K562 (cell line): Measurements from ENCODE around the gene CARM1. TPM values are rescaled to one million over a fixed set of nuclear protein-coding genes. Genes with fewer than 3 reads are reported as not detected.

Source experiments
- ATAC-seq: fragments of 200-7000 bp; cut with Tn5 transposase; 3 replicates; pipeline ENCODE4 v1.9.1; 2020; ENCODE audit warnings: moderate library complexity
- BruUV-seq: library from RNA; stranded (reverse); fragments of 400-500 nt; replicated peaks from 2 replicates; lab custom pipeline; 2021; lab: Mats Ljungman, UMichigan
- CTCF ChIA-PET: fragments of 300-600 bp; formaldehyde crosslinking; extraction: SDS; loops from one replicate; lab custom pipeline; 2021; ENCODE audit warnings: low intra/inter-chr PET ratio; lab: Yijun Ruan, JAX
- POLR2A ChIA-PET: fragments of 300-600, 350-650 bp; sonication (Branson Sonifier 250); formaldehyde crosslinking; extraction: SDS; loops from one replicate; lab custom pipeline; 2021; ENCODE audit warnings: antibody characterized with exemption, inconsistent platforms; lab: Yijun Ruan, JAX
- DNase-seq, 4 experiments: peaks; one replicate each; pipeline versions ENCODE4 v3.0.0 to v3.0.0-alpha.2; 2011 to 2018; ENCODE audit warnings: low spot score in 3 of 4, mixed read lengths in 3 of 4; ENCODE audit errors: extremely low read depth in 1 of 4
- FAIRE-seq: peaks from 2 replicates; lab custom pipeline; 2011; peaks lifted over from hg19 to GRCh38; lab: Jason Lieb, UNC
- H2AFZ ChIP-seq: 2 replicates; pipeline ENCODE4 v1.6.0; 2011; ENCODE audit warnings: low read depth, low read length, control low read depth, inconsistent platforms
- H3K27ac ChIP-seq: fragments of 200-600 bp; 3 replicates; pipeline ENCODE4 v1.8.0; 2011; ENCODE audit warnings: low read depth, mild to moderate bottlenecking, control low read depth, inconsistent platforms, low read length, moderate library complexity, mixed read lengths; ENCODE audit errors: extremely low read depth
- H3K27me3 ChIP-seq, 2 experiments: fragments of 300-600 bp in 1 of 2; 2 replicates in 1 of 2; 3 replicates in 1 of 2; pipeline versions ENCODE4 v1.6.0 to v1.8.0; 2011; ENCODE audit warnings: inconsistent platforms in 2 of 2, low read length in 2 of 2, mild to moderate bottlenecking in 1 of 2, mixed read lengths in 1 of 2, moderate library complexity in 1 of 2; ENCODE audit not compliant: control insufficient read depth in 2 of 2, insufficient read depth in 2 of 2
- H3K36me3 ChIP-seq: fragments of 300-600 bp; 3 replicates; pipeline ENCODE4 v1.8.0; 2011; ENCODE audit warnings: mild to moderate bottlenecking, low read length, inconsistent platforms; ENCODE audit not compliant: control insufficient read depth, insufficient read depth
- H3K4me1 ChIP-seq, 2 experiments: fragments of 200-600 bp in 1 of 2; replicated peaks in 1 of 2; 2 replicates in 1 of 2; 3 replicates in 1 of 2; pipeline versions ENCODE4 v1.5.1 to v1.8.0; 2011; ENCODE audit warnings: inconsistent platforms in 2 of 2, low read length in 2 of 2, mild to moderate bottlenecking in 1 of 2, mixed read lengths in 1 of 2, moderate library complexity in 1 of 2; ENCODE audit not compliant: control insufficient read depth in 2 of 2, insufficient read depth in 2 of 2
- H3K4me2 ChIP-seq: 2 replicates; pipeline ENCODE4 v1.6.1; 2011; ENCODE audit warnings: low read length, control low read depth, inconsistent platforms, mixed read lengths; ENCODE audit not compliant: insufficient read depth
- H3K4me3 ChIP-seq: fragments of 200-600 bp; sonication (generic), shearing (Covaris generic); 2 replicates; pipeline ENCODE4 v1.5.1; 2016; ENCODE audit warnings: control low read depth, inconsistent platforms
- H3K79me2 ChIP-seq: fragments of 200-600 bp; 3 replicates; pipeline ENCODE4 v1.8.0; 2011; ENCODE audit warnings: low read length, inconsistent platforms; ENCODE audit not compliant: control insufficient read depth, insufficient read depth
- H3K9ac ChIP-seq, 2 experiments: 2 replicates each; pipeline versions ENCODE4 v1.6.0 to v1.6.1; 2011; ENCODE audit warnings: low read depth in 2 of 2, low read length in 2 of 2, control low read depth in 1 of 2, inconsistent platforms in 1 of 2, mild to moderate bottlenecking in 1 of 2, mixed read lengths in 1 of 2; ENCODE audit not compliant: insufficient read depth in 1 of 2
- H3K9me1 ChIP-seq: one replicate; pipeline ENCODE4 v1.6.0; 2011; ENCODE audit warnings: inconsistent platforms, mild to moderate bottlenecking, low read length, moderate library complexity; ENCODE audit not compliant: control insufficient read depth, insufficient read depth
- H3K9me3 ChIP-seq: replicated peaks from 2 replicates; pipeline ENCODE4 v1.5.1; 2011; ENCODE audit warnings: low read depth, low read length, inconsistent platforms; ENCODE audit not compliant: control insufficient read depth, insufficient read depth
- H4K20me1 ChIP-seq: replicated peaks from 2 replicates; pipeline ENCODE4 v1.6.1; 2011; ENCODE audit warnings: low read length, inconsistent platforms, mixed read lengths; ENCODE audit not compliant: control insufficient read depth, insufficient read depth
- ATF3 ChIP-seq, 2 experiments: fragments of 450-650 bp in 1 of 2; sonication (generic) in 1 of 2; formaldehyde crosslinking in 1 of 2; IDR thresholded peaks in 1 of 2; conservative IDR thresholded peaks in 1 of 2; 2 replicates each; pipeline versions ENCODE4 v1.6.1 to v1.8.1; 2016 to 2023; ENCODE audit warnings: mild to moderate bottlenecking in 2 of 2, moderate library complexity in 2 of 2, inconsistent platforms in 1 of 2, missing genetic modification reagents in 1 of 2
- ESRRB ChIP-seq: fragments of 250-450 bp; sonication (Bioruptor Pico); IDR thresholded peaks from 2 replicates; pipeline ENCODE4 v1.5.0; 2020; ENCODE audit warnings: mild to moderate bottlenecking, moderate library complexity, borderline replicate concordance
- HDAC2 ChIP-seq: fragments of 450-650 bp; IDR thresholded peaks from 2 replicates; pipeline ENCODE4 v1.6.1; 2016; ENCODE audit warnings: mild to moderate bottlenecking
- HEY1 ChIP-seq: fragments of 250-450 bp; sonication (Bioruptor Pico); IDR thresholded peaks from 2 replicates; pipeline ENCODE4 v1.5.0; 2020; ENCODE audit warnings: mild to moderate bottlenecking, moderate library complexity, borderline replicate concordance
- POLR3G ChIP-seq: IDR thresholded peaks from 2 replicates; pipeline ENCODE4 v1.6.1; 2011; ENCODE audit not compliant: insufficient read length, insufficient replicate concordance; ENCODE audit errors: extremely low read depth
- TCFL5 ChIP-seq: fragments of 250-450 bp; sonication (Bioruptor Pico); conservative IDR thresholded peaks from 2 replicates; pipeline ENCODE4 v1.6.1; 2021; ENCODE audit warnings: mild to moderate bottlenecking, moderate library complexity, matching md5 sums
- TFE3 ChIP-seq: fragments of 450-650 bp; formaldehyde crosslinking; IDR thresholded peaks from 2 replicates; pipeline ENCODE4 v1.4.0; 2020; ENCODE audit warnings: mild to moderate bottlenecking, mixed read lengths
- TOE1 ChIP-seq, 2 experiments: fragments of 450-650 bp in 1 of 2; sonication (generic) in 1 of 2; formaldehyde crosslinking in 1 of 2; IDR thresholded peaks; 2 replicates each; pipeline versions ENCODE4 v1.7.1 to v1.8.0; 2016 to 2022; ENCODE audit warnings: borderline replicate concordance in 2 of 2, mild to moderate bottlenecking in 2 of 2, antibody characterized with exemption in 1 of 2, inconsistent platforms in 1 of 2, low read depth in 1 of 2, missing genetic modification reagents in 1 of 2, moderate library complexity in 1 of 2
- U2AF1 ChIP-seq: fragments of 200-400 bp; formaldehyde crosslinking; optimal IDR thresholded peaks from 2 replicates; pipeline ENCODE3; 2017; ENCODE audit warnings: mild to moderate bottlenecking, low read depth, low read length, moderate library complexity
- ZBTB7A ChIP-seq: IDR thresholded peaks from 2 replicates; pipeline ENCODE4 v1.6.1; 2011; ENCODE audit warnings: low read depth, mild to moderate bottlenecking, low read length, moderate library complexity, borderline replicate concordance; ENCODE audit not compliant: control insufficient read depth
- ZNF232 ChIP-seq: sonication (generic); formaldehyde crosslinking; IDR thresholded peaks from 2 replicates; pipeline ENCODE4 v1.8.0; 2022; ENCODE audit warnings: mild to moderate bottlenecking, missing genetic modification reagents
- WGBS: fragments of 100-300 bp; shearing (Covaris generic); methylation state at CpG from one replicate; pipeline ENCODE4 v1.1.6; 2016; ENCODE audit warnings: low coverage, mixed read lengths; ENCODE audit not compliant: insufficient coverage; ENCODE audit errors: missing lambda C conversion rate; 5-methylcytosine and 5-hydroxymethylcytosine counted together
- in situ Hi-C: fragments of 300-500 bp; cut with MboI; formaldehyde crosslinking; loops from 4 replicates; pipeline ENCODE4 v1.15.0; 2018; ENCODE audit warnings: inconsistent platforms, mixed read lengths
- intact Hi-C: fragments of 100-400 bp; cut with micrococcal nuclease; formaldehyde crosslinking; loops from 2 replicates; pipeline ENCODE4 v1.14.2; 2022
- polyA plus RNA-seq, 8 experiments: library from polyadenylated mRNA; depleted of rRNA in 4 of 8; stranded (reverse) in 5 of 8; unstranded in 3 of 8; fragments of >200 nt; fragmentation: Nextera tagmentation in 2 of 8; fragmentation: Illumina TruSeq in 1 of 8; extraction: Ambion mirVana in 2 of 8; extraction: Trizol in 1 of 8; gene quantifications; 2 replicates each; pipeline versions ENCODE4 v1.2.1 to v1.2.3, GENCODE V29; 2011 to 2014; ENCODE audit warnings: inconsistent platforms in 1 of 8, missing spikeins in 1 of 8
- total RNA-seq, 7 experiments: library from RNA; depleted of rRNA in 6 of 7; stranded (reverse); fragments of >200 nt in 6 of 7; fragmentation: Illumina TruSeq in 2 of 7; extraction: Trizol in 2 of 7; gene quantifications; 2 replicates each; pipeline versions ENCODE4 v1.2.1 to v1.2.3, GENCODE V29; 2011 to 2021; ENCODE audit warnings: low replicate concordance in 1 of 7
- TF ChIP-seq, protein P1 (sequence below): sonication (generic); formaldehyde crosslinking; IDR thresholded peaks from 2 replicates; pipeline ENCODE4 v1.4.0; 2020; ENCODE audit warnings: mild to moderate bottlenecking, missing genetic modification reagents
- TF ChIP-seq, protein P2 (sequence below): fragments of 250-450 bp; sonication (Bioruptor Pico); IDR thresholded peaks from 2 replicates; pipeline ENCODE4 v1.5.0; 2021

Gene CARM1
- total and polyA plus RNA-seq, 9 of the 15 experiments (the other 6 are each of a cell fraction or from before 2014, with no cell fraction given), result 0.36 to 86.0 (median 29.7) TPM

DNA sequence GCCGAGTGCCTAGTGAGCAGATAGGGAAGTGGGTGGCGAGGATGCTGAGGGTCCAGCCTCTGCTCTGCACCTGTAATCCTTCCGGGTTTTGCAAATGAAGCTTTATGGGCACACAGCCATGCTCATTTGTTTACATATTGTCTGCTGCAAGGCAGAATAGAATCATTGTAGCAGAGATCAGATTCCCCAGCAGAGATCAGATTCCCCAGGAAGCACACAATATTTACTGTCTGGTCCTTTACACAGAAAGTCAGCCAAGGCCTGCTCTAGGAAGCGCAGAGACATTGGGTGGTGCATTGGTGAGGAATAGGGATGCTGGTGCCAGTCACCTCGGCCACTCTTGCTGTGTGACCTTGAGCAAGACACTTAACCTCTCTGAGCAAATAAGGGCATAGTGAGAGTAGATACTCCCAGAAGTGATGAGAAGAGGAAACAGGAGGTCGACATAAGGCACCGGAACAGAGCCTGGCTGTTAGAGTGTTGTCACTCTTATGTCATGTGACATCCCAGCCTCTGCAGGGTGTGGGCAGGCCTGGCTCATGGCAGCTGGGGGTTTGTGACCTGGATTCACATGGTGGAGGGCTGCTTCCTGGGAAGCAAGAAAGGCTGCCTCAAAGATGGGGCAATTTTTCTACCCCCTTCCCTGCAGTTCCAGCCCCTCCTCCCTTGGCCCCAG is 25.6 kb downstream of the CARM1 start:
- Histone ChIP-seq H3K79me2 (peaks cover 59% of the 10 kb centered on the region), H3K9me3 (no peaks in the 10 kb centered on the region), H3K4me3 (no peak overlapping the region), H3K4me2 (no peak overlapping the region), H3K4me1 (peaks cover 0 to 46% of the 10 kb centered on the region in 2 experiments; a peak in 2 of 5 replicates), H3K9ac (peak overlapping the region in 1 of 2 experiments; percentile 18; a peak in 1 of 4 replicates), H4K20me1 (peaks cover 9% of the 10 kb centered on the region; the same call in 1 of the 2 replicates), H3K9me1 (no peaks in the 10 kb centered on the region), H3K27ac (no peak overlapping the region), H3K36me3 (peaks cover 6% of the 10 kb centered on the region; the same call in 1 of the 3 replicates), H3K27me3 (no peaks in the 10 kb centered on the region), H2AFZ (no peak overlapping the region)
- POLR2A ChIA-PET, result interaction anchor here (1.2 to 1.7 kb wide), 2 partner anchors 8 to 10 kb away, joined by 3 to 6 read pairs; no protein-coding TSS in a partner anchor
- BruUV-seq, result no TSS peak
- FAIRE-seq, result no peak
- CTCF ChIA-PET, result interaction anchor here (0.6 kb wide), 2 partner anchors 14 to 143 kb away, joined by 3 to 4 read pairs; no protein-coding TSS in a partner anchor
- intact Hi-C loops (no loop called here), in situ Hi-C loops (no loop called here)
- ATAC-seq, result no peak
- no peak for DNase-seq
- WGBS, result 71% methylated on average over 7 of the region's 7 CpGs
- TF ChIP-seq ATF3 (IDR thresholded peaks at IDR 0.05), result no peak
- TF ChIP-seq ATF3 (CRISPR knock-in tag; conservative IDR thresholded peaks at IDR 0.05), result no peak
- 0 out of 2 replicates have a peak, but pooled peaks have one; percentile 42 for TF ChIP-seq HDAC2
- TF ChIP-seq U2AF1, result no peak
- no peak for TF ChIP-seq ZBTB7A
- TF ChIP-seq POLR3G, result no peak
- TF ChIP-seq TFE3, result peak; percentile 76
- no peak for TF ChIP-seq ESRRB (CRISPR knock-in tag)
- TF ChIP-seq HEY1 (CRISPR knock-in tag), result no peak
- no peak for TF ChIP-seq ZNF232 (CRISPR knock-in tag)
- TF ChIP-seq TCFL5 (CRISPR knock-in tag), result no peak
- TF ChIP-seq, protein P1, sequence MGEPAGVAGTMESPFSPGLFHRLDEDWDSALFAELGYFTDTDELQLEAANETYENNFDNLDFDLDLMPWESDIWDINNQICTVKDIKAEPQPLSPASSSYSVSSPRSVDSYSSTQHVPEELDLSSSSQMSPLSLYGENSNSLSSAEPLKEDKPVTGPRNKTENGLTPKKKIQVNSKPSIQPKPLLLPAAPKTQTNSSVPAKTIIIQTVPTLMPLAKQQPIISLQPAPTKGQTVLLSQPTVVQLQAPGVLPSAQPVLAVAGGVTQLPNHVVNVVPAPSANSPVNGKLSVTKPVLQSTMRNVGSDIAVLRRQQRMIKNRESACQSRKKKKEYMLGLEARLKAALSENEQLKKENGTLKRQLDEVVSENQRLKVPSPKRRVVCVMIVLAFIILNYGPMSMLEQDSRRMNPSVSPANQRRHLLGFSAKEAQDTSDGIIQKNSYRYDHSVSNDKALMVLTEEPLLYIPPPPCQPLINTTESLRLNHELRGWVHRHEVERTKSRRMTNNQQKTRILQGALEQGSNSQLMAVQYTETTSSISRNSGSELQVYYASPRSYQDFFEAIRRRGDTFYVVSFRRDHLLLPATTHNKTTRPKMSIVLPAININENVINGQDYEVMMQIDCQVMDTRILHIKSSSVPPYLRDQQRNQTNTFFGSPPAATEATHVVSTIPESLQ (CRISPR knock-in tag), result no peak
- TF ChIP-seq, protein P2, sequence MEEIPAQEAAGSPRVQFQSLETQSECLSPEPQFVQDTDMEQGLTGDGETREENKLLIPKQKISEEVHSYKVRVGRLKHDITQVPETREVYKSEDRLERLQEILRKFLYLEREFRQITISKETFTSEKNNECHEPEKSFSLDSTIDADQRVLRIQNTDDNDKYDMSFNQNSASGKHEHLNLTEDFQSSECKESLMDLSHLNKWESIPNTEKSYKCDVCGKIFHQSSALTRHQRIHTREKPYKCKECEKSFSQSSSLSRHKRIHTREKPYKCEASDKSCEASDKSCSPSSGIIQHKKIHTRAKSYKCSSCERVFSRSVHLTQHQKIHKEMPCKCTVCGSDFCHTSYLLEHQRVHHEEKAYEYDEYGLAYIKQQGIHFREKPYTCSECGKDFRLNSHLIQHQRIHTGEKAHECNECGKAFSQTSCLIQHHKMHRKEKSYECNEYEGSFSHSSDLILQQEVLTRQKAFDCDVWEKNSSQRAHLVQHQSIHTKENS, result no peak
- TF ChIP-seq TOE1 (IDR thresholded peaks at IDR 0.05; ENCODE audit: borderline replicate concordance), result 0 out of 2 replicates have a peak, but pooled peaks have one; percentile 16
- no peak for TF ChIP-seq TOE1 (CRISPR knock-in tag; IDR thresholded peaks at IDR 0.05; ENCODE audit: borderline replicate concordance, low read depth)
